Esophagus mucosa (tissue), 1 donor: Measurements from ENCODE around the gene RPS2. TPM values are rescaled to one million over a fixed set of nuclear protein-coding genes. Genes with fewer than 3 reads are reported as not detected.
A peak's percentile ranks its signal among the peaks of the same experiment; 100 is the strongest.

Experiments
- ATAC-seq: fragments of 200-7000 bp; cut with Tn5 transposase; one replicate; pipeline ENCODE4 v1.9.1; 2020
- total RNA-seq: library from RNA; stranded (reverse); gene quantifications from one replicate; pipeline ENCODE4 v1.2.4, GENCODE V29; 2023
- donor health status: DM: yes; HTN: yes; CAD: no.

Gene RPS2
- total RNA-seq, 1 donor from 2014 or later, result 3,204 TPM

DNA sequence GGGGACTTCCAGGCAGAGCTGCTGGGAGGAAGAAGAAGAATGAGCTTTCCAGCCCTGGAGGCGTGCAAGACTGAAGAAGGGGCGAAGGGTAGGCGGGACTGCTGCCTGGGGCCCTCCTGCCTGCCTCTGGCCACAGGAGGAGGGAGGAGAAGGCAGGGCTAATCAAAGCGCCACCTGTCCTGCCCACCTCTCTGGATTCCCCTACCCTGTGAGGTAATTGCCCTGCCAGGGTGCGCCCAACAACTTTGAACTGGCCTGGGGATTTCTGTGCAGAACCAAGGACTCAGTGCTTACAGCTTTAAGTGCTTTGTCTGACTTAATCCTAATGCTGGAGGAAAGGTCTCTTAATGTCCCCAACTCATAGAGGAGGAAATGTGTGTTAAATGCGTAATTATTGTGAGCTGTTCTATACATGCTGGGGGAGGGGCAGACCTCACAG is 16.8 kb upstream of the RPS2 start, which contains the start of gene NOXO1:
NOXO1 (minus strand) TSS at position 72 of the 439 bp plus-strand sequence. CDS start 290 bp downstream, outside the sequence.
- no peak for ATAC-seq

DNA sequence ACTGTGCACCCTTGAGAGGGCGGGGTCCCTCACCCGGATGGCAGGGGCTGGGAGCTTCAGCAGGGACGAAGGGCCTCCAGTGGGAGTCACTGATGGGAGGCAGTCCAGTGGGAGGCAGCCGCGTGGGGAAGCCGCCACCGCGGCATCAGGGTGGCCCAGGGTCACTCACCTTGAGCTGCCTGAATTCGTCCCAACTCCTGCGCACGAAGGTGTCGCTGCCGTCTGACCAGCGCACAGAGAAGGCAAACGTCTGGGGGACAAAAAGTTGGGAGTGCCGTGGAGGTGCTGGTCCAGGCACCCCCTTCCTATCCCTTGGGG is 16.1 kb upstream of the RPS2 start:
- ATAC-seq, result no peak

DNA sequence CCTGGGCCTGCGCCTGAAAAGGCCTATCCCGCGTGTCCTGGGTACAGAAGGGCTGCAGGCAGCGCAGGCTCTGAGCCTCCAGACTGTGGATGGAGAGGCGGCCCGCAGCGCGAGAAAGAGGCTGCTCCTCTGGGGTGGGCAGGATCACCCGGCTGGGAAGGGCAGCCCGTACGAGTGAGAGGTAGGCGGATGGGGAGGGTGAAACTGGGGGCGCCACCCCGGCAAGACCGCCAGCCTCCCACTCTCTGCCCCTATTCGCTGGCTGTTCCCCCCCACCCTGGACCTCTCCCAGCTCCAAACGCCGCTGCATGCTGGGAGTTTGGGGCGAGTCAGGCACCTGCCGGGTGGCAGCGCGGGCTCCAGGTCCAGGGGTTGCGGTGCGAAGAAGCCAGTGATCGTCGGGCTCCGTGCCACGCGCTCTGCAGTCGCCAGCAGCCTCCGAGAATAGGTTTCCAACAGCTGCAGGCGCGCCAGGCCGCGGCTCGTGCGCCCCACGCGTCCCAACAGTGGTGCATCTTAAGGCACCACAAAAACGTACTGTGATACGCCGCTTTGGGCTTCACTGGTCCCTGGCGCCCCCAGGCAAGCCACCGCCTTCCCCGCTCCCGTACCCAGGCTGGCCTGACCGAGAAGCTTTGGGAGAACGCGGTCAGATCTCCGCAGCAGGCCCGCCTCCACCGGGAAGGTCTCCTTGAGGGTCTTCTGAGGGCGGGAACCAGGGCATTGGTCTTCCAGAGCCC is 15.6 kb upstream of the RPS2 start:
- no peak for ATAC-seq

DNA sequence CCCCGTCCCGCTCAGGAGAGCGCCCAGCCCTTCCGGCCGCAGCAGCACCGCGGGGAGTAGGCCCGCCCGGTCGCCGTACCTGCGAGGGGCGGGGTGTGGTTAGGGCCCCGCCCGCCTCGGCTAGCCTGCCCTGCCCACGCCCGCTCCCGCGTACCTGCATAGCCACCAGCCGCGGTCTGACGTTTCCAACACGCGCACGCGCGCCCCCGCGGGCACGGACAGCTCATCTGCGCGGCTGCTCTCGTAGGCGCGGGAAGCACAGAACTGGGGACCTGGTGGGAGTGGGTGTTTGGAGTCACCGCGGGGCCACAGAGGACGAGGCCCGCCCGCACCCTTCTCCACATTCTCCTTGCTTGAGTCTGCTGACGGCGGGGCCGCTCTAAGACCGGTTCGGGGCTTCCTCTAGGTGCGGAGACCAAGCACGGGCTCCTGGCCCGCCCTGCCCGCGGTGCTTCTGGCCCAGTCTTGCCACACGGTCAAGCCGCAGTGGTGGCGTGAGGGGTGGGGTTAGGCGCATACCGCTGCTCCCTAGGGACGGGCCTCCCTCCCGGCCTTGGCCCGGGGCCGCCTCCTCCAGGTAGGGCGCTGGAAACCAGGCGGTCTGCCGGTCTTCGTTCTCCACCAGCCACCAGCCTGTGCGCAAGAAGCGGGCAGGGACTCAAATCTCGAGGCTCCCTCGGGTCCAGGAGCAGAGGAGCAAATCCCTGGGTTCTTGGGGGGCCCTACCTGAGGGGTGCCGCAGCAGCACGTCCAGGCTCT is 14.8 kb upstream of the RPS2 start:
- ATAC-seq, result peak; percentile 77

DNA sequence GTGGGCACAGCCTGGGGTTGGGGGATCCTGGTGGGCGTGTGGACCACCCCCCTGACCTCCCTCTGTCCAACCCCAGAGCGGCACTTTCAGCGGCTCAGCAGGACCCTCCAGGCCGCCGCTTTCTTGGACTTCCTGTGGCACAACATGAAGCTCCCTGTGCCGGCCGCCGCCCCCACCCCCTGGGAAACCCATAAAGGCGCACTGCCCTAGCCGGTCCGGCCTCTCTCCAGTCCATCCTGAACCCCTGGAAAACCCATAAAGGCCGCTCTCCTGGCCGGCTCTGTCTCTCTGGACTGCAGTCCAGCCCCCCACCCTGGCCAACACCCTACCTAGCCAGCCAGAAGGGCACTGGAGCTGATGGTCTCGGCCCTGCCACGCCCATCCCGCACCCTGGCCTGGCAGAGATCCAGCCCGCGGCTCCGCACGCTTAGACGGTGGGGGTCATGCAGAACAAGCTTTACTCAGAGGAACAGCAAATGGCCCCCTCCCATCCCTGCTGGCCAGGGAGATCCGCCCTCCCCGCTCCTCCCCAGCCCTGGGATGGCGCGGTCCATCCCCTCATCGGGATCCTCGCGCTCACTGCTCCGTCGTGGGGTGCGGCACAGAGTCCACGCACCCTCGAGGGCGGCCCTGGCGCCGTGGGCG is 14.0 kb upstream of the RPS2 start:
- ATAC-seq, result no peak

DNA sequence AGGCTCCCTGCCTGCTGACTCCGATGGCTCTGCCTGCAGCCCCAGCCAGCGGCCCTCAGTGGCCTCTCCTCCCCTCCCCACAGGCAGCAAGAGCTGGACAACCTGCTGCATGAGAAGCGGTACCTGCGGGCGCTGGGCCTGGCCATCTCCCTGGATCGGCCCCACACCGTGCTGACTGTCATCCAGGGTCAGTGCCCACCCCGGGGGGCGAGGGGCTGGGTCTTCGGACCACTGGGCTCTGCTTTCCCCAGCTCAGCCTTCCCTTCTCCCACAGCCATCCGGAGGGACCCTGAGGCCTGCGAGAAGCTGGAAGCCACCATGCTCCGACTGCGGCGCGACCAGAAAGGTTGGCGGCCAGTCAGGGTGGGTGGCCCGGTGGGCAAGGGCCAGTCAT is 13.2 kb upstream of the RPS2 start:
- no peak for ATAC-seq

DNA sequence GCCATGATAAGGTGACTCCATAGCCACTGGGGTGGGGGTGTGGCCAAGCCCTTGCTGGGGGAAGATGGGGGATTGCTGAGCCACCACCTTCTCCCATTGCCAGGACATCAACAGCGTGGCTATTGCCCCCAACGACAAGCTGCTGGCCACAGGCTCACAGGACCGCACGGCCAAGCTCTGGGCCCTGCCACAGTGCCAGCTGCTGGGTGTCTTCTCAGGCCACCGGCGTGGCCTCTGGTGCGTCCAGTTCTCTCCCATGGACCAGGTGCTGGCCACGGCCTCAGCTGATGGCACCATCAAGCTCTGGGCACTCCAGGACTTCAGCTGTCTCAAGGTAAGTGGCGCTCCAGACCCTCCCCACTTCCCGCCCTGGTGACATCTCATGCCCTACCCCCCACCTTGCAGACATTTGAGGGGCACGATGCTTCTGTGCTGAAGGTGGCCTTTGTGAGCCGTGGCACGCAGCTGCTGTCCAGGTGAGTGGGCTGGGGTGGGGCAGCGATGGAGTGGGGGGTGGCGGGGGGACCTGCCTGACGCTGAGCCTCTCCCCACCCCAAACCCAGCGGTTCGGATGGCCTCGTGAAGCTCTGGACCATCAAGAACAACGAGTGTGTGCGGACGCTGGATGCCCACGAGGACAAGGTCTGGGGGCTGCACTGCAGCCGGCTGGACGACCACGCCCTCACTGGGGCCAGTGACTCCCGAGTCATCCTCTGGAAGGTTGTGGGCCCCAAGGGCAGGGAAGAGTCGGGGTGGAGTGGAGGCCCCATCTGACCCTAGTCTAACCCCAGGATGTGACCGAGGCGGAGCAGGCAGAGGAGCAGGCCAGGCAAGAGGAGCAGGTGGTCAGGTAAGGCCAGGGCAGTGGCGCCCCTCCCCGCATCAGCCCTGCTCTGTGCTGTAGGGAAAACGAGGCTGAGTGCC is 12.6 kb upstream of the RPS2 start:
- peak; percentile 14 for ATAC-seq

DNA sequence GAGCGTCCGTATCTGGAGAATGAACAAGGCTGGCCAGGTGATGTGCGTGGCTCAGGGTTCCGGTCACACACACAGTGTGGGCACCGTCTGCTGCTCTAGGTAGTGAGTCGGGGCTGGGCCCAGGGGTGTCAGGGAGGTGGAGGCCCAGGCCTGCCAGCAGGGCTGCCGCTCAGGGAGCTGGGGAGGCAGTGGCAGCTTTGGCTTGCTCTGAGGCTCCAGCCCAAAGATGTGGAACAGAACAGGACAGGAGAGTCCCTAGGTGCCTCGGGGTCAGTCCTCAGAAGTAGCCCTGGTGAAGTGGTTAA is 11.5 kb upstream of the RPS2 start:
- ATAC-seq, result no peak

DNA sequence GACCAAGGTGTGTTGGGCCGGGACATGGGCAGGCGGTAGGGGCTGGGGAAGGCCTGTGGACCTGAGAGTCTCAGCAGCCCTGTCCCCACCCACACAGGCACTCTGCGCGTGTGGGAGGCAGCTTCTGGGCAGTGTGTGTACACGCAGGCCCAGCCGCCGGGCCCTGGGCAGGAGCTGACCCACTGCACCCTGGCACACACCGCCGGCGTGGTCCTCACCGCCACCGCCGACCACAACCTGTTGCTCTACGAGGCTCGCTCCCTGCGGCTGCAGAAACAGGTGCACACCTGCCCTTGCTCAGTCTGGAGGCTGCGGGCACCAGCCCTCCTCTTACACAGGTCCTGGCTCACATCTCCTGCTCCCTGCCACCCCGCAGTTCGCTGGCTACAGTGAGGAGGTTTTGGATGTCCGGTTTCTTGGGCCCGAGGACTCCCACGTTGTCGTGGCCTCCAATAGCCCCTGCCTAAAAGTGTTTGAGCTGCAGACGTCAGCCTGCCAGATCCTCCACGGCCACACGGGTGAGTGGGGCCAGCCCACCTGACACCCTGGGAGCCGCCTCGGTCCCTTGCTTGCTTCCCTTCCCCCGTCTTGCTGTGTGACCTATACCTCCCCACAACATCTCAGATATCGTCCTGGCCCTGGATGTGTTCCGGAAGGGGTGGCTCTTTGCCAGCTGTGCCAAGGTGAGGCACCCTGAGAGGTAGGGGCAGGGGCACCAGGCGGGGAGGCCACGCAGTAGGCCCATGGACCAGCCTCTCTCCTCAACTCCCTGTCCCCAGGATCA is 11.0 kb upstream of the RPS2 start:
- ATAC-seq, result no peak

DNA sequence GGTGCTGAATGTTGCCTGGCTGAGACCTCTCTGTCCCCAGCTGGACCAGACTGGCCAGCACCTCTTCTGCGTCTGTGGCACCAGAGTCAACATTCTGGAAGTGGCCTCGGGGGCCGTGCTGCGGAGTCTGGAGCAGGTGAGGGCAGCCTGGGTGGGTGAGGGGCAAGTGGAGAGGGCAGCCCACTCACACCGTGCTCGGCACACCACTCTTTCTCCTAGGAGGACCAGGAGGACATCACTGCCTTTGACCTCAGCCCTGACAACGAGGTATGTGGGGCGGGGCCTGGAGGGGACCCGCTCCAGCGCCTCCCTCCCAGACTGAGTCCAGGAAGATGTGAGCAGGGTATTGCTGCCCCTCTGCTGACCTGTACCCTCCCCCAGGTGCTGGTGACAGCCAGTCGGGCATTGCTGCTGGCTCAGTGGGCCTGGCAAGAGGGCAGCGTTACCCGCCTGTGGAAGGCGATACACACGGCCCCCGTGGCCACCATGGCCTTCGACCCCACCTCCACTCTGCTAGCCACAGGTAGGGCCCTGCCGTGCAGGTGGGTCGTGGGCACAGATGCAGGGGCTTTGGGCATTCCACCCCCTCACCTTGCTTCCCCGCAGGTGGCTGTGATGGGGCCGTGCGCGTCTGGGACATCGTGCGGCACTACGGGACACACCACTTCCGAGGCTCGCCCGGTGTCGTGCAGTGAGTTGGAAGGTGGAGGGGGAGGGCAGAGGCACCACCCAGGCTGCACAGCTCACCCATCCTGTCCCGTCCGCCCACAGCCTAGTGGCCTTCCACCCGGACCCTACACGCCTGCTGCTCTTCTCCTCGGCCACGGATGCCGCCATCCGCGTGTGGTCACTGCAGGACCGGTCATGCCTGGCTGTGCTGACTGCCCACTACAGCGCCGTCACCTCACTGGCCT is 9.8 kb upstream of the RPS2 start:
- no peak for ATAC-seq

DNA sequence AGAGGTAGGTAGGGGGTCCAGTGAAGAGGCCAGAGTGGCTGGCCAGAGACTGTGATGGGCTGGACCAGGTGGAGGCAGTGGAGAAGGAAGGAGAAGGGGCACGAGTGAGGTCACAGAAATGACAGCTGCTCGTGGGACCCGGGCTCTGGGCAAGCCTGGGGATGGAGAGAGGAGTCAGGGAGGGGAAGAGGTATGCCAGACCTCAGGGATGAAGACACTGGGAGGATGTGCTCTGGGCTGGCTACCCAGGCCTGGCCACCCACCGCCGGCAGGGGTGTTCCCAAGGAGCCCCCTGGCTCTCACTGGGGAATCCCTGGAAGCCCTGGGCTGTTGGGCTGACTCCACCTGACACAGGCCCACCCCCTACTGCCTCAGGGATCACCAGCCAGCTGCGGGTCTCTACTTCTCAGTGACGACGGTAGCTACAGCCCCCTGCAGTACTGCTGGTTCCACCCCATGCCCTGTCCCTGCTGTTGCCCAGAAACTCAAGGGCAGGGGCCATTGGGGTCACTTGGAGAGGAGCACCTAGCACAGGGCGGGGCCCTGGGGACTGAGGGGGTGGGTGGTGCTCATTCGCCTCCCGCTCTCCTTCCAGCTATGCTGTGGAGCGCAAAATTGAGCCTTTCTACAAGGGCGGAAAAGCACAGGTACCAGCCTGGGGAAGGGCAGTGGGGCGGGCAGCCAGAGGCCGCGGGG is 9.0 kb upstream of the RPS2 start:
- no peak for ATAC-seq

DNA sequence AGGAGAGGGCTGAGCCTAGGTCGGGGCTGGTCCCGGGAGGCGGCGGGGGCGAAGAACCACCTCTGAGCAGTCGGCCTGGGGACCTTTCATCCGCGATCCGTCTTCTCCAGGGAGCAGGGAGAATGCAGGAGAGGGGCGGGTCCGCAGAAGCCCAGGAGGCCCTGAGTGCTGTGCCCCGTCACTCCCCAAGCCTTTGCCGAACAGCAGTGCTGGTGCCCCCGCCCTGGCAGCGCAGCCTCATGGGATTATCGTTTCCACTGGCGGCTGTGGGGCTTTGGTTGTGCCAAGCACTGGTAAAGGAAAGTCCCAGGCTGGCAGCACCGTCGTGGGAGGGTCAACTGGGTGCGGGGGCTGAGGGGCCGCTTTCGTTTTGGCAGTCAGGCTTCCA is 7.9 kb upstream of the RPS2 start:
- peak; percentile 51 for ATAC-seq

DNA sequence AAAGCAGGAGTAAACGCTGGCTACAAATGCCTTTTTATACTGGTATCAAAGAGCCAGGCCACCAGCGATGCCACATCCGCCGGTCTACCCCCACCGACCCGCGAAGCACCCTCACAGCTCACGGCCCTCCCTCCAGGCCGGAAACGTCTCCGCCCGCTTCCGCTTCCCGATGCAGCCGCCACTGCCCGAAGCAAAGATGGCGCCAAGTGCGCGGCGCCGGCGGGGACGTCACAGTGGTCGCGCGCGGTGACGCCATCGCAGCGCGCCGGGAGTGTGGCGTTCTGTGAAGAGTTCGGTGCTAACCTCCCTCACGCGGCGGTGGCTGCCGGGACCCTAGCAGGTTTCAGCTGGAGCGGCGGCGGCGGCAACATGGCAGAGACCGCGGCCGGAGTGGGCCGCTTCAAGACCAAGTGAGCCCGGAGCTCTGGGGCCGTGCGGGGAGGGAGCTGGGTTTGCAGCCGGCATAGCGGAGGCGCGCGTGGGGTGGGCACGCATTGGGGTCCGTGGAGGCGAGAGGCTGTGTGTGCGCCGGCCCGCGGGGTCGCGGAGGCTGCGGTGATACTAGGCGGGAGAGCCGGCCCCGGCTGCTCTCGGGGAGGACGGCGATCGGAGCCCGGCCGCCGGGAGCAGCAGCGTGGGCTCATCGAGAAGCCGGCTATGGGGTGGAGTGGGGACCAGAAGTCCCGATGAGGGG is 7.3 kb upstream of the RPS2 start, which contains the start of gene TBL3:
TBL3 (plus strand) TSS at position 258 of the 694 bp plus-strand sequence; CDS start at position 370, 112 bp downstream.
- ATAC-seq, result peak; percentile 84

DNA sequence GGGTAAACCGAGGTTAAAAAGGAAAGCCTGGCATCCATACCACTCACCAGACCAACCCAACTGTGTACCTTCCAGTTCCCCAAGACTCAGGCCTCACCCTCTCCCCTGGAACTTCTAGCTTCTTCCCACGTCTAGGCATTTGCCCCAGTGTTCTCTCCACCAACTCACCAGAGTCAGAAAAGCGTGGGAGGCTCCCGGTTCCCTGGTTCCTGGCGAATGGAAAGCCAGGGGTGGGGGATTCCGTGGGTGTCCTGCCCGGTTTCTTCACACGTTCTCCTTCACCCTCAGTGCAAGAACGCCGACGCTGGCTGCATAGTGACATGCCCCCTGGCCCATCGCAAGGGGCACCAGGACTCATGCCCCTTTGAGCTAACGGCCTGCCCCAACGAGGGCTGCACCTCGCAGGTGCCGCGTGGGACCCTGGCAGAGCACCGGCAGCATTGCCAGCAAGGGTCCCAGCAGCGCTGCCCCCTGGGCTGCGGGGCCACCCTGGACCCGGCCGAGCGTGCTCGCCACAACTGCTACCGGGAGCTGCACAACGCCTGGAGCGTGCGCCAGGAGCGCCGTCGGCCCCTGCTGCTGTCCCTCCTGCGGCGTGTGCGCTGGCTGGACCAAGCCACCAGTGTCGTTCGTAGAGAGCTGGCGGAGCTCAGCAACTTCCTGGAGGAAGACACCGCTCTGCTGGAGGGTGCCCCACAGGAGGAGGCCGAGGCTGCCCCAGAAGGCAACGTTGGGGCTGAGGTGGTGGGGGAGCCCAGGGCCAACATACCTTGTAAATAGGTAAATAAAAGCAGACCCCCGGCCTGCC is 3.7 kb upstream of the RPS2 start:
- no peak for ATAC-seq

DNA sequence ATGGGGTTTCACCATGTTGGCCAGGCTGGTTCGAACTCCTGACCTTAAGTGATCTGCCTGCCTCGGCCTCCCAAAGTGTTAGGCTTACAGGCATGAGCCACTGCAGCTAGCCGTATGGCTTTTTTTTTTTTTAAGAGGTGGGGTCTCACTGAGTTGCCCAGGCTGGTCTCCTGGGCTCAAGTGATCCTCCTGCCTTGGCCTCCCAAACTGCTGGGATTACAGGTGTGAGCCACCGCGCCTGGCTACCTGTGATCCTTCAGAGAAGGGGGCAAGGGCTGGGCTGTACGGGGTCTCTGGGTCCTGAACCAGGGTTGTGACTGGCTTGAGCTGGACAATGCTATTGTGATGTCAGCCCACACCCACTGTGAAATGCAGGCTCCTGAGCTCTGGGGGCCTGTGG is 1.8 kb upstream of the RPS2 start, which contains the start of gene RNF151:
RNF151 (plus strand) TSS at position 397 of the 400 bp plus-strand sequence. CDS start 26 bp downstream, outside the sequence.
- ATAC-seq, result no peak

DNA sequence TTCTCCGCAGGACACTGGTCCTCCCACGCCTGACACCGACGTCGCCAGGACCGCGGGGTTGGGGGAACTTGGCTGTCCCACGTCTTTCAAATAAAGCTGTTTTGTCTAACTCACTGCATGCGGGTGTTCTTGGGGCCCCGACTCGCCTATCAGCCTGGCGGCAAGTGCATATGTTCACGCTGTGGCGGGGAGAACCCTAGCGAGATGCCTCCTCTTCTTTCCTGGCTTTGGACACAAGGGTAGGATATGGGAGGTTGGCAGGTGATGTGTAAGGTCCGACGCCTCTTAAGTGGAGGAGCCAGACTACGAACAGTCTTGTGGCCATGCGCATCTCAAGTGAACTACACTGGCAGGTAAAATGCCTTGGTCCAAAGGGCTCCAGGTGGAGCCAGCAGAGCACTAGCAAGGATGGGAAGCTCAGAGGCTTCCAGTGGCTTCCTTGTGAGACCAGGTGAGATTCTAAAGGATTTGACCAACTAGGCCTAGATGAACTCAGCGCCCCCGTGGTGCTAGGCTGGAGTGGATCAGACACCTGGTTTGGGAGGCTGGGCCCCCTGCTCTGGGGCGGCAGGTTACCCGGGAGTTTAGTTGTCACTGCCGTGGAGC is 873 bp upstream of the RPS2 start:
- no peak for ATAC-seq

DNA sequence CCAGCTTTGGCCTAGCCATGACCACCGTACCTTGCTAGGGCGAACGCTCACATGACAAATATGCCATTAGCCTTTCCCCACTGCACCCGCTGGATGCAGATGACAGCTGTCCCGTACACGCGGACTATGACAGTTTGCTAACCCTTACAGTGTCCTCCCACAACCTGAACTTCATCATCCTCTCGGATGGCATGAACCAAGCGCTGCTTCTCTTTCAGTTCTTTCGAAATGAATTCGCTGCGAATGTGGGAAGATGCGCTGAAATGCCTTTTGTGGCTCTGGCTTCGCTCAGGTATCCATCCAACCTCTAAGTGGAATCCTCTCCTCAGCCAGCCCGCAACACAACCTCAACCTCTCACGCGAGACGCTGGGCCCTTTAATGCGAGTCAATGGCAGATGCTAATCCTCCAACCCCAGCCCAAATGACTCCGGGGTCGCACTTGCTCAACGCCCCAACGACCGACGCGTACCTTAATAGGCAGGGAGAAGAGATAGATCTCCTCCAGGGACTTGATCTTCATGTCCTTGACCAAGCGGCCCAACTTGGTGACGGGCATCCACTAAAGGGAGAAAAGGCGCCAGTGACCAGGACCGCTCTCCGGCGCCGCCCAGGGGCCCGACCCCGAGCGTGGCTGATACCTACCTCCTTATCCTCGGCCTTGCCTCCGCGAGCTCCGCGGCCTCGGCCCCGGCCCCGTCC is 670 bp downstream of the RPS2 start:
- ATAC-seq, result no peak
